ENCODE measurements around the gene TAOK1.

GRCh38 chr17:29359777-29360176 lies 30.4 kb upstream of the TAOK1 start:
- TF ChIP-seq CTCF (tag by site-specific recombination; IDR thresholded peaks at IDR 0.05) = no peak
- TF ChIP-seq ATF2 (tag by site-specific recombination; IDR thresholded peaks at IDR 0.05; ENCODE audit: low read depth) = no peak
- TF ChIP-seq PBX3 (CRISPR knock-in tag; IDR thresholded peaks at IDR 0.05) = no peak
- TF ChIP-seq REST (tag by site-specific recombination; IDR thresholded peaks at IDR 0.05) = no peak

Measured in HEK293 (cell line).